ENCODE data around the gene ANKMY2. TPM values are rescaled to one million over a fixed set of nuclear protein-coding genes. Genes with fewer than 3 reads are reported as not detected.
A peak's percentile ranks its signal among the peaks of the same experiment; 100 is the strongest.

The ANKMY2 gene
- total RNA-seq, 2 donors from 2014 or later = 37.7 to 73.4 TPM

DNA sequence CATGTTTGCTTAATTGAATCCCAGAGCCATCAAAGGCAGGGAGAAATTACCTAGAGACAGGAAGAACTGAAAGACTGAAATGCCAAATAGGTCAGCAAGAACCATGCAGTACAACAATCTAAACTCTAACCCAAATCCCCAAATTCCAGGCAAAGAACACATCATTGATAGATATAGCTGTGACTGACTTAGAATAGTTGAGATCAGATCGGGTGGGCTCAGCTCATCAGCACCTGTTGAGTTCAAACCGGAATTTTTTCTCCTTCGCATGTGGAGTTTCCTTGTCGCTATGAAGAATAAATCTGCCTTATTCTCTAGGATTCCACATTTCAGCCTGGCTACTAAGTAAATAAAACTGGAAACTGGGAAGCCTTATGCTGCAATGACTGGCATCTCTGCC lies 1.4 kb downstream of the ANKMY2 start:
- H3K4me1 Mint-ChIP-seq = peaks cover 38% of the 10 kb centered on the region
- peaks cover 5% of the 10 kb centered on the region for H3K4me1 ChIP-seq (ENCODE audit: control insufficient read depth, insufficient read depth, low read length)
- peaks cover 5% of the 10 kb centered on the region for H3K36me3 ChIP-seq (ENCODE audit: control insufficient read depth, insufficient read depth, low read length)
- no peaks in the 10 kb centered on the region for H3K9me3 Mint-ChIP-seq
- no peak overlapping the region for H3K27ac Mint-ChIP-seq
- peak overlapping the region; percentile 97 for H3K4me3 ChIP-seq (ENCODE audit: low read length)
- peaks cover 18% of the 10 kb centered on the region for H3K36me3 Mint-ChIP-seq (ENCODE audit: low read depth)
- peak overlapping the region; percentile 97 for H3K9ac ChIP-seq (ENCODE audit: extremely low read depth, low read length, poor library complexity, severe bottlenecking)
- H3K9me3 ChIP-seq (ENCODE audit: control insufficient read depth, low read length) = no peaks in the 10 kb centered on the region
- no peaks in the 10 kb centered on the region for H3K27me3 ChIP-seq (ENCODE audit: control insufficient read depth, insufficient read depth, low read length, poor library complexity, severe bottlenecking)
- H3K27me3 Mint-ChIP-seq (ENCODE audit: insufficient read depth) = no peaks in the 10 kb centered on the region
- TF ChIP-seq, protein P1, sequence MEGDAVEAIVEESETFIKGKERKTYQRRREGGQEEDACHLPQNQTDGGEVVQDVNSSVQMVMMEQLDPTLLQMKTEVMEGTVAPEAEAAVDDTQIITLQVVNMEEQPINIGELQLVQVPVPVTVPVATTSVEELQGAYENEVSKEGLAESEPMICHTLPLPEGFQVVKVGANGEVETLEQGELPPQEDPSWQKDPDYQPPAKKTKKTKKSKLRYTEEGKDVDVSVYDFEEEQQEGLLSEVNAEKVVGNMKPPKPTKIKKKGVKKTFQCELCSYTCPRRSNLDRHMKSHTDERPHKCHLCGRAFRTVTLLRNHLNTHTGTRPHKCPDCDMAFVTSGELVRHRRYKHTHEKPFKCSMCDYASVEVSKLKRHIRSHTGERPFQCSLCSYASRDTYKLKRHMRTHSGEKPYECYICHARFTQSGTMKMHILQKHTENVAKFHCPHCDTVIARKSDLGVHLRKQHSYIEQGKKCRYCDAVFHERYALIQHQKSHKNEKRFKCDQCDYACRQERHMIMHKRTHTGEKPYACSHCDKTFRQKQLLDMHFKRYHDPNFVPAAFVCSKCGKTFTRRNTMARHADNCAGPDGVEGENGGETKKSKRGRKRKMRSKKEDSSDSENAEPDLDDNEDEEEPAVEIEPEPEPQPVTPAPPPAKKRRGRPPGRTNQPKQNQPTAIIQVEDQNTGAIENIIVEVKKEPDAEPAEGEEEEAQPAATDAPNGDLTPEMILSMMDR (conservative IDR thresholded peaks at IDR 0.05) = no peak
- peak overlapping the region; percentile 85 for H3K4me3 Mint-ChIP-seq
- no peak for DNase-seq
- no peak overlapping the region for H3K27ac ChIP-seq (ENCODE audit: low read depth, low read length)
- whole genome bisulfite sequencing, 2 experiments (ENCODE audit: insufficient coverage in 1 of 2, insufficient read length in 1 of 2) = 83 to 94% methylated on average over 4 of the region's 4 CpGs

DNA sequence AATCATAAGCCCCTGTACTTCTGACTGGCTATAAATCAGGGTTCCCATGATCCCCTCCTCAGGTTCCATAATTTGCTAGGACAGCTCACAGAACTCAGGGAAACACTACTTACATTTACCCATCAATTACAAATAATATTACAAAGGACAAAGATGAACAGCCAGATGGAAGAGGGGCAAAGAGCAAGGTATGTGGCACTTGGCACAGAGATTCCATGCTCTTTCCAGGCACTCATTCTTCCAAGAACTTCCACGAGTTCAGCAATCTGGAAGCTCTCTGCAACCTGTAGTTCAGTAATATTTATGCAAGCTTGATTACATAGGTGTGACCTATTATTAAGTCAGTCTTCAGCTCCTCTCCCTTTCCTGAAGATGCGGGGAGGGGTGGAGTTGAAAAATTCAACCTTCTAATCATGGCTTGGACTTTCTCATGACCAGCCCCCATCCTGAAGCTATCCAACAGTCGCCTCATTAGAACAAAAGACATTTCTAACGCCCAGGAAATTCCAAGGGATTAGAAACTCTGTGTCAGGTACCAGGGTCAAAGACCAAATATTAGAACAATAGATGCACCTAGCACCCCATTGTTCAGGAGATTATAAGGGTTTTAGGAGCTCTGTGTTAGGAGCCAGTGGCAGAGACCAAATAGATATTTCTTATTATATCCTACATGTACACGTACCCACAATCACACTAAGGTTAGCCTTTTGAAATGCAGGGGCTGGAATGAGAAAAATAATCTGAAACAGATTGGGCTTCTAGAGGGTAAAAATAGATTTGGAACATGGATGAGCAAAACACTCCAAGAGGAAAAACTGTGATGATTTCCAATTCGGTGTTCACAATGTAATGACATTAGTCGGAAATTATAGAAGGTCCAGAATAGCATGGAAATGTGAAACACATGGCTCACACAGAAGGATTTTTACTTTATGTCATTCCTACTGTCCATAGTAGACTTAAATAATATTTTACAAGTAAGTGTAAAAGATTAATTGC lies 7.0 kb downstream of the ANKMY2 start:
- no peak for DNase-seq
- Histone ChIP-seq H3K9me3 (ENCODE audit: control insufficient read depth, low read length) (no peaks in the 10 kb centered on the region), H3K27me3 (ENCODE audit: control insufficient read depth, insufficient read depth, low read length, poor library complexity, severe bottlenecking) (no peaks in the 10 kb centered on the region), H3K27ac (ENCODE audit: low read depth, low read length) (no peak overlapping the region), H3K36me3 (ENCODE audit: control insufficient read depth, insufficient read depth, low read length) (peaks cover 25% of the 10 kb centered on the region), H3K4me3 (ENCODE audit: low read length) (peak overlapping the region; percentile 76), H3K4me1 (ENCODE audit: control insufficient read depth, insufficient read depth, low read length) (peaks cover 14% of the 10 kb centered on the region), H3K9ac (ENCODE audit: extremely low read depth, low read length, poor library complexity, severe bottlenecking) (peak overlapping the region; percentile 21)
- Mint-ChIP-seq H3K4me3 (peak overlapping the region; percentile 32), H3K27ac (peak overlapping the region; percentile 74), H3K27me3 (ENCODE audit: insufficient read depth) (no peaks in the 10 kb centered on the region), H3K9me3 (no peaks in the 10 kb centered on the region), H3K4me1 (peaks cover 44% of the 10 kb centered on the region), H3K36me3 (ENCODE audit: low read depth) (peaks cover 32% of the 10 kb centered on the region)
- TF ChIP-seq, protein P1 (conservative IDR thresholded peaks at IDR 0.05) = no peak
- 20 to 68% methylated on average over 1 to 6 of the region's 7 CpGs for WGBS, 2 experiments (ENCODE audit: insufficient coverage in 1 of 2, insufficient read length in 1 of 2)

DNA sequence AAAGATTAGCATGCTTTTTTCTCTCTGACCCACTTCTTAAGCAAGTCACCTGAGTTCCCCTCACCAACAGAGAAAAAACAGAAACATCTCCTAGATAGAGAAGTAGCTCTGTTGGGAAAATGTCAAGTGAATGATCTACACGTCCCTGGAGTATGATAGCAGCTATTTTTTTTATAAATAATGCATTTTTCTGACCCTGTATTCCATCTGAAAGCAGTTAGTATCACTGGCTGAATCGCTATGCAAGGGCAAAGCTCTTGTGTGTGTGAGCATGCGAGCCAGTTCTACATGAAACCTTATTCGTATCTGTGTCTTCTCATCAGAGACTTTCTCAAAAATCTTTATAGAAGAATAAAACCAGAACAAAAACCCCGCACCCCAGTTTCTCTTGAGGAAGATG lies 8.2 kb downstream of the ANKMY2 start:
- Histone ChIP-seq H3K36me3 (ENCODE audit: control insufficient read depth, insufficient read depth, low read length) (peaks cover 29% of the 10 kb centered on the region), H3K9ac (ENCODE audit: extremely low read depth, low read length, poor library complexity, severe bottlenecking) (no peak overlapping the region), H3K27ac (ENCODE audit: low read depth, low read length) (no peak overlapping the region), H3K4me3 (ENCODE audit: low read length) (peak overlapping the region; percentile 76), H3K4me1 (ENCODE audit: control insufficient read depth, insufficient read depth, low read length) (peaks cover 14% of the 10 kb centered on the region), H3K9me3 (ENCODE audit: control insufficient read depth, low read length) (no peaks in the 10 kb centered on the region), H3K27me3 (ENCODE audit: control insufficient read depth, insufficient read depth, low read length, poor library complexity, severe bottlenecking) (no peaks in the 10 kb centered on the region)
- WGBS, 2 experiments (ENCODE audit: insufficient coverage in 1 of 2, insufficient read length in 1 of 2) = 86 to 97% methylated on average over 3 to 5 of the region's 5 CpGs
- peaks cover 32% of the 10 kb centered on the region for H3K36me3 Mint-ChIP-seq (ENCODE audit: low read depth)
- peaks cover 41% of the 10 kb centered on the region for H3K4me1 Mint-ChIP-seq
- H3K4me3 Mint-ChIP-seq = no peak overlapping the region
- TF ChIP-seq, protein P1 (conservative IDR thresholded peaks at IDR 0.05) = no peak
- H3K9me3 Mint-ChIP-seq = no peaks in the 10 kb centered on the region
- H3K27me3 Mint-ChIP-seq (ENCODE audit: insufficient read depth) = no peaks in the 10 kb centered on the region
- H3K27ac Mint-ChIP-seq = no peak overlapping the region
- DNase-seq = no peak

All from endodermal cell (in vitro differentiated cells).